A172 (cell line): ENCODE data around the gene KRTAP13-3. TPM values are rescaled to one million over a fixed set of nuclear protein-coding genes. Genes with fewer than 3 reads are reported as not detected.

Experiments used
- DNase-seq: peaks from one replicate; pipeline ENCODE4 v3.0.0-alpha.2; 2015; ENCODE audit warnings: low spot score
- total RNA-seq: library from RNA; depleted of rRNA; stranded (reverse); fragments of >200 nt; shearing (Covaris generic); gene quantifications from 2 replicates; pipeline ENCODE4 v1.2.3, GENCODE V29; 2014; rRNA removed

Gene KRTAP13-3
- not detected in 2 replicates for total RNA-seq

GRCh38 chr21:30425826-30426225 lies at the start of gene KRTAP13-3:
Gene KRTAP13-3, minus strand, starts transcription at chr21:30425926. Its CDS starts 14 bp downstream, at chr21:30425912.
- DNase-seq, result no peak

GRCh38 chr21:30468900-30469714 lies 43.4 kb upstream of the KRTAP13-3 start:
- no peak for DNase-seq

- peak; percentile 4 for DNase-seq
Observed at GRCh38 chr21:30463713-30464112, 38.0 kb upstream of the KRTAP13-3 start.

- DNase-seq, result no peak
Observed at GRCh38 chr21:30448514-30448913, 22.8 kb upstream of the KRTAP13-3 start.

GRCh38 chr21:30447056-30447455 lies 21.3 kb upstream of the KRTAP13-3 start:
- DNase-seq, result no peak

- no peak for DNase-seq
Observed at GRCh38 chr21:30444204-30444603, 18.5 kb upstream of the KRTAP13-3 start.

GRCh38 chr21:30443226-30443625 lies 17.5 kb upstream of the KRTAP13-3 start:
- no peak for DNase-seq

- DNase-seq, result no peak
Observed at GRCh38 chr21:30439975-30440374, 14.2 kb upstream of the KRTAP13-3 start, which contains the start of gene KRTAP15-1. Gene KRTAP15-1, plus strand, starts transcription at chr21:30440275. Its CDS starts 53 bp downstream, at chr21:30440328.

- DNase-seq, result no peak
Observed at GRCh38 chr21:30437010-30437565, 11.4 kb upstream of the KRTAP13-3 start.

- peak; percentile 35 for DNase-seq
Observed at GRCh38 chr21:30434033-30434631, 8.4 kb upstream of the KRTAP13-3 start.

- no peak for DNase-seq
Observed at GRCh38 chr21:30430170-30430655, 4.5 kb upstream of the KRTAP13-3 start, which contains the start of gene KRTAP13-4. Gene KRTAP13-4, plus strand, starts transcription at chr21:30430220. Its CDS starts 56 bp downstream, at chr21:30430276.

GRCh38 chr21:30426731-30427130 lies 1.0 kb upstream of the KRTAP13-3 start:
- DNase-seq, result no peak

GRCh38 chr21:30415993-30416392 lies 9.7 kb downstream of the KRTAP13-3 start:
- DNase-seq, result no peak

- peak; percentile 60 for DNase-seq
Observed at GRCh38 chr21:30408782-30409494, 16.8 kb downstream of the KRTAP13-3 start.

GRCh38 chr21:30395731-30396130 lies 30.0 kb downstream of the KRTAP13-3 start, which contains the start of gene KRTAP13-1:
Gene KRTAP13-1, plus strand, starts transcription at chr21:30396031. Its CDS starts 56 bp downstream, at chr21:30396087.
- DNase-seq, result no peak

GRCh38 chr21:30391492-30392025 lies 34.2 kb downstream of the KRTAP13-3 start:
- no peak for DNase-seq

- DNase-seq, result no peak
Observed at GRCh38 chr21:30382201-30382600, 43.5 kb downstream of the KRTAP13-3 start.
